Ovary (tissue), 9 donors: ENCODE results near the gene SMARCD1. TPM values are rescaled to one million over a fixed set of nuclear protein-coding genes. Genes with fewer than 3 reads are reported as not detected.
A peak's percentile ranks its signal among the peaks of the same experiment; 100 is the strongest.
"Not testable (repeated sequence)": the region's sequence is repeated elsewhere in the genome, so short reads cannot be mapped to it uniquely, and the experiment has no call there.

ENCODE experiments used
- DNase-seq, 5 donors: peaks; one replicate each; pipeline ENCODE4 v3.0.0-alpha.2; 2019 to 2020
- H3K27ac ChIP-seq, 2 donors: fragments of 200-600 bp; one replicate each; pipeline versions ENCODE4 v1.5.1 to v1.8.0; 2019 to 2022
- H3K27me3 ChIP-seq: fragments of 200-600 bp; one replicate; pipeline ENCODE4 v1.8.0; 2022
- H3K36me3 ChIP-seq: fragments of 200-600 bp; sonication (generic); one replicate; pipeline ENCODE4 v1.5.1; 2019
- H3K4me1 ChIP-seq: one replicate; pipeline ENCODE4 v1.8.1; 2013; ENCODE audit warnings: mild to moderate bottlenecking, moderate library complexity; ENCODE audit not compliant: insufficient read depth
- H3K4me3 ChIP-seq: fragments of 200-600 bp; sonication (generic); one replicate; pipeline ENCODE4 v1.5.1; 2017
- H3K9me3 ChIP-seq, 2 donors: fragments of 200-600 bp in 1 of 2; sonication (generic) in 1 of 2; one replicate each; pipeline versions ENCODE4 v1.5.1 to v1.8.1; 2013 to 2019; ENCODE audit warnings: mild to moderate bottlenecking in 1 of 2, moderate library complexity in 1 of 2
- CTCF ChIP-seq, 3 donors: fragments of 450-650 bp in 2 of 3; fragments of 200-600 bp in 1 of 3; IDR thresholded peaks; one replicate each; pipeline versions ENCODE4 v1.5.1 to v1.8.0; 2016 to 2022; ENCODE audit warnings: antibody characterized with exemption in 3 of 3, mild to moderate bottlenecking in 1 of 3
- EP300 ChIP-seq: sonication (generic); formaldehyde crosslinking; IDR thresholded peaks from one replicate; pipeline ENCODE4 v1.6.1; 2017; ENCODE audit warnings: antibody characterized with exemption
- POLR2A ChIP-seq: fragments of 450-650 bp; IDR thresholded peaks from one replicate; pipeline ENCODE4 v1.6.1; 2017; ENCODE audit warnings: antibody characterized with exemption, mild to moderate bottlenecking, moderate library complexity
- WGBS, 3 donors: extraction: QIAGEN DNeasy Blood & Tissue Kit in 1 of 3; methylation state at CpG; one replicate each; pipeline versions ENCODE4 v1.1.5 to v1.1.7; 2013 to 2017; 5-methylcytosine and 5-hydroxymethylcytosine counted together
- intact Hi-C, 4 donors: fragments of 100-400 bp; cut with DNase I; formaldehyde crosslinking; loops; one replicate each; pipeline versions ENCODE4 v1.11.0 to v1.15.1; 2022 to 2023
- polyA plus RNA-seq, 2 donors: library from polyadenylated mRNA; stranded (reverse); fragments of 200-250 nt in 1 of 2; fragments of 350-450 nt in 1 of 2; fragmentation: Illumina TruSeq in 1 of 2; extraction: RNeasy Lipid Tissue Mini Kit (QIAGEN cat#74804) in 1 of 2; gene quantifications; one replicate each; pipeline ENCODE4 v1.2.3, GENCODE V29; 2013 to 2014
- total RNA-seq, 7 donors: library from RNA; depleted of rRNA in 2 of 7; stranded (reverse); fragments of >200 nt in 2 of 7; fragmentation: NEBNext Ultra II Directional in 3 of 7; extraction: Animal tissue kit (Norgen Biotek cat#: 25700) in 3 of 7; gene quantifications; one replicate each; pipeline versions ENCODE4 v1.1.0 to v1.2.4, GENCODE V29; 2016 to 2023
- donor health status: DM: no; HTN: no; CAD: no; lungs with moderate emphysema.
- donor health status: DM: no; HTN: no; CAD: no.
- donor health status: Bipolar disorder and iron deficiency.
- donor health status: DM: yes; HTN: yes; CAD: no.
- donor health status: DM: no; HTN: no; CAD: no.
- donor health status: DM: yes; HTN: yes; CAD: no.

Gene SMARCD1
- total and polyA plus RNA-seq, 9 donors, result 26.1 to 57.7 (median 50.7) TPM

- no peaks in the 10 kb centered on the region for H3K27me3 ChIP-seq
Measured at GRCh38 chr12:50132505-50133135, 47.5 kb downstream of the SMARCD1 start.

GRCh38 chr12:50142993-50143392 is 57.9 kb downstream of the SMARCD1 start:
- Histone ChIP-seq H3K27me3 (no peaks in the 10 kb centered on the region), H3K4me3 (no peak overlapping the region), H3K27ac (no peak overlapping the region), H3K36me3 (no peaks in the 10 kb centered on the region), H3K9me3 (no peaks in the 10 kb centered on the region), H3K4me1 (no peaks in the 10 kb centered on the region)
- 83 to 93% (median 89%) methylated on average over 8 of the region's 8 CpGs for WGBS, 3 donors
- intact Hi-C loops, result no loop called here
- TF ChIP-seq EP300 (no peak), CTCF (IDR thresholded peaks at IDR 0.05) (no peak), POLR2A (no peak)
- DNase-seq, result no peak

More at GRCh38 chr12:50132505-50133135, 47.5 kb downstream of the SMARCD1 start:
- Histone ChIP-seq H3K27ac (no peak overlapping the region), H3K9me3 (no peaks in the 10 kb centered on the region), H3K4me3 (no peak overlapping the region), H3K36me3 (no peaks in the 10 kb centered on the region), H3K4me1 (peaks cover 2% of the 10 kb centered on the region)
- WGBS, 3 donors, result 74 to 97% (median 74%) methylated on average over 2 of the region's 2 CpGs
- peak in 1 of 3 donors; percentile 21 for TF ChIP-seq CTCF (IDR thresholded peaks at IDR 0.05)
- no peak for TF ChIP-seq POLR2A
- no peak for TF ChIP-seq EP300
- intact Hi-C loops, result no loop called here
- no peak for DNase-seq

GRCh38 chr12:50145439-50145838 is 60.3 kb downstream of the SMARCD1 start:
- 33 to 49% (median 47%) methylated on average over 2 of the region's 2 CpGs for WGBS, 3 donors
- no peak for TF ChIP-seq EP300
- no peak for TF ChIP-seq POLR2A
- no peak for TF ChIP-seq CTCF (IDR thresholded peaks at IDR 0.05)
- no peak overlapping the region for H3K4me3 ChIP-seq
- H3K27me3 ChIP-seq, result no peaks in the 10 kb centered on the region
- H3K4me1 ChIP-seq, result no peaks in the 10 kb centered on the region
- no peaks in the 10 kb centered on the region for H3K36me3 ChIP-seq
- intact Hi-C loops, result no loop called here
- DNase-seq, result no peak
- H3K27ac ChIP-seq, result no peak overlapping the region
- H3K9me3 ChIP-seq, result no peaks in the 10 kb centered on the region

- WGBS, 3 donors, result 94 to 98% (median 96%) methylated on average over 4 of the region's 4 CpGs
- peaks cover 4% of the 10 kb centered on the region for H3K4me1 ChIP-seq
Measured at GRCh38 chr12:50147281-50147680, 62.1 kb downstream of the SMARCD1 start.

GRCh38 chr12:50148011-50148410 is 62.9 kb downstream of the SMARCD1 start:
- H3K27ac ChIP-seq, intact Hi-C loops, DNase-seq, H3K4me3 ChIP-seq, H3K27me3 ChIP-seq, H3K4me1 ChIP-seq, H3K9me3 ChIP-seq, H3K36me3 ChIP-seq: not testable (repeated sequence)
- WGBS, 3 donors, result 77 to 80% (median 79%) methylated on average over 6 of the region's 6 CpGs

More at GRCh38 chr12:50147281-50147680, 62.1 kb downstream of the SMARCD1 start:
- TF ChIP-seq EP300, result no peak
- no peak for TF ChIP-seq CTCF (IDR thresholded peaks at IDR 0.05)
- TF ChIP-seq POLR2A, result no peak
- no peak for DNase-seq
- Histone ChIP-seq H3K27me3 (no peaks in the 10 kb centered on the region), H3K27ac (no peak overlapping the region), H3K36me3 (no peaks in the 10 kb centered on the region), H3K9me3 (no peaks in the 10 kb centered on the region), H3K4me3 (no peak overlapping the region)
- intact Hi-C loops, result no loop called here
